ENCODE measurements around the gene ZNF765.
"Not testable (repeated sequence)": the region's sequence is repeated elsewhere in the genome, so short reads cannot be mapped to it uniquely, and the experiment has no call there.

ZNF765 gene

GRCh38 chr19:53394974-53395839, at the start of gene ZNF765:
ZNF765 (plus strand) TSS chr19:53395149; CDS start chr19:53398016, 2,867 bp downstream.
- peak; percentile 98 for DNase-seq

GRCh38 chr19:53355739-53356138, 39.2 kb upstream of the ZNF765 start:
- DNase-seq, result no peak

- no peak for DNase-seq
Measured at GRCh38 chr19:53357821-53358581, 36.9 kb upstream of the ZNF765 start.

- not testable (repeated sequence) for DNase-seq
Measured at GRCh38 chr19:53360056-53360455, 34.9 kb upstream of the ZNF765 start.

- DNase-seq, result peak; percentile 95
Measured at GRCh38 chr19:53365134-53365898, 29.6 kb upstream of the ZNF765 start, which contains the start of gene ZNF525. ZNF525 (plus strand) TSS chr19:53365705; CDS start chr19:53372282, 6,577 bp downstream.

- no peak for DNase-seq
Measured at GRCh38 chr19:53365899-53366493, 29.0 kb upstream of the ZNF765 start.

GRCh38 chr19:53372196-53372595, 22.8 kb upstream of the ZNF765 start:
- DNase-seq, result no peak

GRCh38 chr19:53374288-53374687, 20.7 kb upstream of the ZNF765 start:
- DNase-seq, result no peak

- DNase-seq, result no peak
Measured at GRCh38 chr19:53374743-53375142, 20.2 kb upstream of the ZNF765 start.

GRCh38 chr19:53381376-53381775, 13.6 kb upstream of the ZNF765 start:
- DNase-seq, result no peak

- DNase-seq, result no peak
Measured at GRCh38 chr19:53388168-53388567, 6.8 kb upstream of the ZNF765 start.

- no peak for DNase-seq
Measured at GRCh38 chr19:53388904-53389303, 6.0 kb upstream of the ZNF765 start.

- DNase-seq, result no peak
Measured at GRCh38 chr19:53389571-53389970, 5.4 kb upstream of the ZNF765 start.

- no peak for DNase-seq
Measured at GRCh38 chr19:53389978-53390377, 5.0 kb upstream of the ZNF765 start.

- DNase-seq, result no peak
Measured at GRCh38 chr19:53394522-53394973, 401 bp upstream of the ZNF765 start.

GRCh38 chr19:53395840-53396524, 1.0 kb downstream of the ZNF765 start:
- DNase-seq, result not testable (repeated sequence)

GRCh38 chr19:53396525-53396868, 1.5 kb downstream of the ZNF765 start:
- DNase-seq, result no peak

- not testable (repeated sequence) for DNase-seq
Measured at GRCh38 chr19:53397918-53398317, 3.0 kb downstream of the ZNF765 start.

GRCh38 chr19:53409505-53410204, 14.7 kb downstream of the ZNF765 start:
- DNase-seq, result no peak

- DNase-seq, result not testable (repeated sequence)
Measured at GRCh38 chr19:53420520-53421315, 25.8 kb downstream of the ZNF765 start.
